HepG2 (cell line): ENCODE results near the gene LDLRAD4. TPM values are rescaled to one million over a fixed set of nuclear protein-coding genes. Genes with fewer than 3 reads are reported as not detected.

ENCODE experiments used
- ATAC-seq: fragments of 200-7000 bp; cut with Tn5 transposase; 3 replicates; pipeline ENCODE4 v1.9.1; 2020; ENCODE audit warnings: mild to moderate bottlenecking, moderate library complexity
- BruUV-seq: library from RNA; stranded (reverse); fragments of 400-500 nt; replicated peaks from 2 replicates; lab custom pipeline; 2021; lab: Mats Ljungman, UMichigan
- CTCF ChIA-PET: fragments of 300-600 bp; formaldehyde crosslinking; extraction: SDS; loops from one replicate; lab custom pipeline; 2021; ENCODE audit warnings: low total read pairs, inconsistent platforms, low intra/inter-chr PET ratio; lab: Yijun Ruan, JAX
- POLR2A ChIA-PET: fragments of 350-600 bp; sonication (Branson Sonifier 250); formaldehyde crosslinking; loops from one replicate; lab custom pipeline; 2020; ENCODE audit warnings: antibody characterized with exemption, inconsistent platforms; lab: Yijun Ruan, JAX
- DNase-seq: peaks from one replicate; pipeline ENCODE4 v3.0.0-alpha.2; 2015; ENCODE audit warnings: low spot score
- FAIRE-seq: peaks from 3 replicates; lab custom pipeline; 2011; peaks lifted over from hg19 to GRCh38; lab: Jason Lieb, UNC
- H2AFZ ChIP-seq: one replicate; pipeline ENCODE4 v1.6.1; 2011; ENCODE audit warnings: low read length, inconsistent platforms
- H3K27ac ChIP-seq: fragments of 300-600 bp; 3 replicates; pipeline ENCODE4 v1.8.0; 2011; ENCODE audit warnings: mixed run types, mild to moderate bottlenecking, mixed read lengths, low read length, inconsistent platforms; ENCODE audit not compliant: insufficient read depth; ENCODE audit errors: extremely low read length
- H3K27me3 ChIP-seq, 2 experiments: fragments of 200-600 bp in 1 of 2; 2 replicates in 1 of 2; 3 replicates in 1 of 2; pipeline versions ENCODE4 v1.6.0 to v1.8.0; 2011; ENCODE audit warnings: low read length in 2 of 2, mild to moderate bottlenecking in 2 of 2, moderate library complexity in 2 of 2, inconsistent platforms in 1 of 2; ENCODE audit not compliant: insufficient read depth in 2 of 2, control insufficient read depth in 1 of 2
- H3K36me3 ChIP-seq, 2 experiments: fragments of 200-600 bp in 1 of 2; replicated peaks in 1 of 2; 2 replicates in 1 of 2; 3 replicates in 1 of 2; pipeline versions ENCODE4 v1.5.1 to v1.8.0; 2011; ENCODE audit warnings: low read length in 2 of 2, inconsistent platforms in 1 of 2; ENCODE audit not compliant: insufficient read depth in 2 of 2, control insufficient read depth in 1 of 2
- H3K4me1 ChIP-seq: 2 replicates; pipeline ENCODE4 v1.5.1; 2012; ENCODE audit warnings: low read length, inconsistent platforms; ENCODE audit not compliant: insufficient read depth
- H3K4me2 ChIP-seq: 2 replicates; pipeline ENCODE4 v1.6.0; 2011; ENCODE audit warnings: low read depth, low read length, inconsistent platforms
- H3K4me3 ChIP-seq, 3 experiments: fragments of 200-600 bp in 1 of 3; sonication (generic), shearing (Covaris generic) in 1 of 3; replicated peaks in 1 of 3; 2 replicates each; pipeline ENCODE4 v1.5.1; 2011 to 2016; ENCODE audit warnings: low read length in 3 of 3, inconsistent platforms in 2 of 3, low read depth in 2 of 3, mild to moderate bottlenecking in 2 of 3, control low read depth in 1 of 3, mixed read lengths in 1 of 3; ENCODE audit not compliant: insufficient read depth in 1 of 3
- H3K79me2 ChIP-seq: one replicate; pipeline ENCODE4 v1.6.1; 2011; ENCODE audit warnings: low read length, inconsistent platforms; ENCODE audit not compliant: insufficient read depth
- H3K9ac ChIP-seq: 2 replicates; pipeline ENCODE4 v1.6.0; 2011; ENCODE audit warnings: mild to moderate bottlenecking, low read depth, low read length, inconsistent platforms; ENCODE audit not compliant: insufficient read depth
- H3K9me3 ChIP-seq: 2 replicates; pipeline ENCODE4 v1.5.1; 2012; ENCODE audit warnings: mild to moderate bottlenecking, low read length
- H4K20me1 ChIP-seq: 2 replicates; pipeline ENCODE4 v1.6.0; 2011; ENCODE audit warnings: inconsistent platforms, mild to moderate bottlenecking, low read length, moderate library complexity; ENCODE audit not compliant: insufficient read depth
- ARID3A ChIP-seq: IDR thresholded peaks from 2 replicates; pipeline ENCODE4 v1.6.1; 2012; ENCODE audit warnings: low read depth, low read length, improper control_type of control experiment
- FIP1L1 ChIP-seq: fragments of 200-400 bp; formaldehyde crosslinking; IDR thresholded peaks from 2 replicates; pipeline ENCODE4 v1.6.1; 2018; ENCODE audit warnings: low read depth, mild to moderate bottlenecking, low read length, moderate library complexity, borderline replicate concordance; ENCODE audit not compliant: insufficient read depth
- FOXK2 ChIP-seq: fragments of 450-650 bp; IDR thresholded peaks from 2 replicates; pipeline ENCODE4 v1.6.1; 2016
- MBNL3 ChIP-seq: fragments of 250-450 bp; sonication (Bioruptor Pico); conservative IDR thresholded peaks from 2 replicates; pipeline ENCODE4 v1.8.0; 2022; ENCODE audit warnings: mild to moderate bottlenecking, inconsistent platforms
- MEF2D ChIP-seq: sonication (generic); formaldehyde crosslinking; IDR thresholded peaks from 2 replicates; pipeline ENCODE4 v1.5.1; 2020; ENCODE audit warnings: mild to moderate bottlenecking, missing genetic modification reagents
- RBM22 ChIP-seq: fragments of 200-400 bp; formaldehyde crosslinking; optimal IDR thresholded peaks from 2 replicates; pipeline ENCODE3; 2017; ENCODE audit warnings: mild to moderate bottlenecking, low read length, moderate library complexity
- USF2 ChIP-seq, 2 experiments: sonication (generic) in 1 of 2; formaldehyde crosslinking in 1 of 2; IDR thresholded peaks; 2 replicates each; pipeline versions ENCODE4 v1.5.1 to v1.6.1; 2011 to 2020; ENCODE audit warnings: borderline replicate concordance in 1 of 2, low read depth in 1 of 2, low read length in 1 of 2, mild to moderate bottlenecking in 1 of 2, missing genetic modification reagents in 1 of 2, moderate library complexity in 1 of 2
- ZBTB37 ChIP-seq: sonication (generic); formaldehyde crosslinking; IDR thresholded peaks from 2 replicates; pipeline ENCODE4 v1.4.0; 2020; ENCODE audit warnings: mild to moderate bottlenecking, missing genetic modification reagents
- ZNF281 ChIP-seq: sonication (generic); formaldehyde crosslinking; IDR thresholded peaks from 2 replicates; pipeline ENCODE4 v1.4.0; 2020; ENCODE audit warnings: missing genetic modification reagents, borderline replicate concordance
- ZNF337 ChIP-seq: sonication (generic); formaldehyde crosslinking; IDR thresholded peaks from 2 replicates; pipeline ENCODE4 v1.5.1; 2020; ENCODE audit warnings: missing genetic modification reagents, low read depth, mild to moderate bottlenecking, borderline replicate concordance
- WGBS: methylation state at CpG from one replicate; pipeline ENCODE4 v1.1.6; 2017; ENCODE audit warnings: low lambda C conversion rate; 5-methylcytosine and 5-hydroxymethylcytosine counted together
- in situ Hi-C: cut with HindIII; loops from 2 replicates; pipeline ENCODE4 v1.10.0; 2017; ENCODE audit warnings: low pct_unique_long_range_greater_than_20kb; ENCODE audit not compliant: extremely low pct_ligation_motif_present
- intact Hi-C: fragments of 100-400 bp; cut with micrococcal nuclease; formaldehyde crosslinking; loops from one replicate; pipeline ENCODE4 v1.10.0; 2022; ENCODE audit not compliant: unreplicated experiment
- polyA plus RNA-seq, 8 experiments: library from polyadenylated mRNA; depleted of rRNA in 3 of 8; stranded (reverse) in 7 of 8; unstranded in 1 of 8; fragments of >200 nt; fragmentation: Illumina TruSeq in 4 of 8; extraction: Trizol in 4 of 8; gene quantifications; 2 replicates each; pipeline versions ENCODE4 v1.2.1 to v1.2.3, GENCODE V29; 2011 to 2016; ENCODE audit warnings: low read depth in 4 of 8, missing spikeins in 1 of 8, mixed read lengths in 1 of 8; ENCODE audit not compliant: insufficient read depth in 1 of 8
- total RNA-seq, 5 experiments: library from RNA; depleted of rRNA; stranded (reverse); fragments of >200 nt; fragmentation: Illumina TruSeq; extraction: Trizol; gene quantifications; 2 replicates each; pipeline ENCODE4 v1.2.3, GENCODE V29; 2016; ENCODE audit warnings: low read depth in 1 of 5

Gene LDLRAD4
- total and polyA plus RNA-seq, 2 of the 13 experiments (the other 11 are each of a cell fraction or from before 2014, with no cell fraction given): 13.6 to 20.9 TPM

- H3K9me3 ChIP-seq: no peaks in the 10 kb centered on the region
- no peaks in the 10 kb centered on the region for H3K36me3 ChIP-seq
- CTCF ChIA-PET: no interaction called here
- no peak overlapping the region for H3K27ac ChIP-seq
- POLR2A ChIA-PET: no interaction called here
- no peak for DNase-seq
- WGBS: 97% methylated on average over 9 of the region's 9 CpGs
- ATAC-seq: no peak
- peaks cover 9% of the 10 kb centered on the region for H3K4me1 ChIP-seq
- no peak for TF ChIP-seq FIP1L1
- TF ChIP-seq ARID3A: no peak
- TF ChIP-seq ZNF337 (CRISPR knock-in tag): no peak
- TF ChIP-seq USF2 (IDR thresholded peaks at IDR 0.05; ENCODE audit: low read depth, low read length): no peak
- no peak for TF ChIP-seq USF2 (CRISPR knock-in tag; IDR thresholded peaks at IDR 0.05; ENCODE audit: borderline replicate concordance)
- no peak for TF ChIP-seq MBNL3 (CRISPR knock-in tag)
- no peak for TF ChIP-seq ZNF281 (CRISPR knock-in tag)
- TF ChIP-seq MEF2D: no peak
- TF ChIP-seq ZBTB37 (CRISPR knock-in tag): no peak
- no peak for TF ChIP-seq RBM22
- no peak for TF ChIP-seq FOXK2
- intact Hi-C loops: no loop called here
- H3K9ac ChIP-seq: no peak overlapping the region
- FAIRE-seq: no peak
- H3K27me3 ChIP-seq: no peaks in the 10 kb centered on the region
- in situ Hi-C loops: loop anchor here (25.0 kb wide), 1 partner anchor 234 kb away; no protein-coding TSS in a partner anchor
- no peak overlapping the region for H2AFZ ChIP-seq
- H3K79me2 ChIP-seq: no peaks in the 10 kb centered on the region
- peaks cover 3% of the 10 kb centered on the region; the same call in 1 of the 2 replicates for H4K20me1 ChIP-seq
- no TSS peak for BruUV-seq
- H3K4me3 ChIP-seq: no peak overlapping the region
- no peak overlapping the region for H3K4me2 ChIP-seq
Observed at GRCh38 chr18:13553449-13553848, 334.9 kb downstream of the LDLRAD4 start.
